Hematopoietic multipotent progenitor cell treated with erythropoietin and hydrocortisone succinate and interleukin-3 and kit ligand, for 6 days (in vitro differentiated cells): Measurements from ENCODE around the gene CTSW.

Experiments
- DNase-seq: peaks from one replicate; pipeline ENCODE4 v3.0.0-alpha.2; 2015

The CTSW gene

GRCh38 chr11:65886826-65887722 lies 7.4 kb downstream of the CTSW start:
- DNase-seq: no peak

DNA sequence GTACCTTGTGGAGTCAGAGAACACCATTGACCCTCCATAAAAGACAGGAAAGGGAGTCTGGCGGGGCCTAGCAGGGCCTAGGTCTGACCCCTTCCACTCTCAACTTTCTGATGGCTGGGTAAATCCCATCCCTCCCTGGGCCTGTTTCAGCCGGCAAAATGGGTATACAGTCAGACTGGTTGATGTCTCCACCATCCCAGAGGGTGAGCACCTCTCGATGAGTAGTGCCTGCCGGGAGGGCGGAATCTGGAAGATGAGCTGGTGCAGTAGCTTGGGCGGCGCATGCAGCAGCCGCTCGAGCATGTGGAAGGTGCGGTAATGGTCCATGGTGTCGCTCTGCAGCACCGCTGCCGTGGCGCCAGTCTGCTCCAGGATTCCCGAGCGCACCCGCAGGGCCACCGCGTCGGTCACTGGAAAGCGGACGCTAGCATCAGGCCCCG lies 8.1 kb downstream of the CTSW start:
- DNase-seq: no peak

GRCh38 chr11:65888163-65888814 lies 8.7 kb downstream of the CTSW start, which contains the start of gene FIBP:
Gene FIBP, minus strand, starts transcription at chr11:65888471. Its CDS starts 53 bp downstream, at chr11:65888418.
- DNase-seq: peak; percentile 98

DNA sequence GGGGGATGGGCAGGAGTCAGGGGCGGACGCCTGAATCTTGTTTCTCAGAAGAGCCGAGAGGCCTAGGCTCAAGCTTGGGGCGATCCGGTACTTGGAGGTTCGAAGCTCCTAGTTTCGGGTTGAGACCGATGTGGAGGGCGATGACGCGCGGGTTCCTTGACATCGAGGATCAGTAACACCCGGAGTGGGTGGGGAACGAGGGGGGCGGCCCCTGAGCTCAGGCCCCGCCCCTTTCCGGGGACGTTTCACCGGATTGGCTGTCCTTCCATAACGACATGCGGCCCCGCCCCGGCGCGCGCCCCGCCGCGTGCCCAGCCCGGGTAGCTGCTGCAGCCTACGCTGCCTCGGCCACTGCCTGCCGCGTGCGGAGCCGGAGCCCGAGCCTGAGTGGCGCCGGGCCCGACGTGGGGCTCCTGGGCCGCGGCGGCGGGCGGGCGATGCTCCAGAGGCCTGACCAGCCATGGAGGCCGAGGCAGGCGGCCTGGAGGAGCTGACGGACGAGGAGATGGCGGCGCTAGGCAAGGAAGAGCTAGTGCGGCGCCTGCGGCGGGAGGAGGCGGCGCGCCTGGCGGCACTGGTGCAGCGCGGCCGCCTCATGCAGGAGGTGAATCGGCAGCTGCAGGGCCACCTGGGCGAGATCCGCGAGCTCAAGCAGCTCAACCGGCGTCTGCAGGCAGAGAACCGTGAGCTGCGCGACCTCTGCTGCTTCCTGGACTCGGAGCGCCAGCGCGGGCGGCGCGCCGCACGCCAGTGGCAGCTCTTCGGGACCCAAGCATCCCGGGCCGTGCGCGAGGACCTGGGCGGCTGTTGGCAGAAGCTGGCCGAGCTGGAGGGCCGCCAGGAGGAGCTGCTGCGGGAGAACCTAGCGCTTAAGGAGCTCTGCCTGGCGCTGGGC lies 10.9 kb downstream of the CTSW start, which contains the start of gene CCDC85B:
CCDC85B (plus strand) TSS at position 350 of the 895 bp plus-strand sequence; CDS start at position 461, 111 bp downstream.
- peak; percentile 97 for DNase-seq

- DNase-seq: peak; percentile 60
These were observed 11.8 kb downstream of the CTSW start for GRCh38 chr11:65891219-65892136.

DNA sequence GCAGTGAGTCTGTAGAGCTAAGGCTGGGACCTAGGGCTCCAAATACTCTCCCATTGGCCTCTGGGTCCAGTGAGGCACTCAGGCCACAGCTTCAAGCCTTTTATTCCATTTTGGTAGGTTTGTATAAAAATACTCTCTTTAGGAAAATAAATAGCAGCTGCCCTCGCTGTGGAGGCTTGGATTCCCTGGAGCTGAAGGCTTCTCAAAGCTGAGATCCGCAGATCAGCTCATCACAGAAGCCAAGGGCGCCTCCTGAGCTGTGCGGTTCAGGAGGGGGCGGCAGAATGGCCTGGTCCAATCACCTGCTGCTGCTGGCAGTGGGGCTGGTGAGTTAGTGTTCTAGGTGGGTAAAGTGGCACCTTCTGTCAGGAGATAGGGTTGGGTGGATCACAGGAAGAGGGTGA lies 12.5 kb downstream of the CTSW start:
- peak; percentile 47 for DNase-seq

GRCh38 chr11:65892661-65893317 lies 13.2 kb downstream of the CTSW start:
- no peak for DNase-seq

GRCh38 chr11:65894034-65894591 lies 14.5 kb downstream of the CTSW start:
- no peak for DNase-seq

GRCh38 chr11:65895482-65895981 lies 15.9 kb downstream of the CTSW start:
- no peak for DNase-seq

GRCh38 chr11:65896034-65896999 lies 16.7 kb downstream of the CTSW start:
- DNase-seq: no peak

DNA sequence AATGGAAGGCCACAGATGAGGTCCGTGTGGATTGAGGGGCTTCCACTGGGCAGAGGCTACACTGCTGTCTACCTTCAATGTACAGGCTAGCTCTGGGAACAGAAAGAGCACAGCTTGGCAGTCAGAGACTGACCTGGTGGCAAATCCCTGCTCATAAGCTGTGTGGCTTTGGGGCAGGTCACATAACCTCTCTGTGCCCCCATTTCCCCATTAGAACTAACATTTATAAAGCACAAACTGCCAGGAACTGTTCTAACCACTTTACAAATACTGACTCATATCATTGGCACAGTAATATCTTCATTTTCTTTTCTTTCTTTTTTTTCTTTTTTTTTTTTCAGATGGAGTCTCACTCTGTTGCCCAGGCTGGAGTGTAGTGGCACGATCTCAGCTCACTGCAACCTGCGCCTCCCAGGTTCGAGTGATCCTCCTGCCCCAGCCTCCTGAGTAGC lies 17.4 kb downstream of the CTSW start:
- DNase-seq: no peak

GRCh38 chr11:65898656-65899355 lies 19.2 kb downstream of the CTSW start:
- no peak for DNase-seq

DNA sequence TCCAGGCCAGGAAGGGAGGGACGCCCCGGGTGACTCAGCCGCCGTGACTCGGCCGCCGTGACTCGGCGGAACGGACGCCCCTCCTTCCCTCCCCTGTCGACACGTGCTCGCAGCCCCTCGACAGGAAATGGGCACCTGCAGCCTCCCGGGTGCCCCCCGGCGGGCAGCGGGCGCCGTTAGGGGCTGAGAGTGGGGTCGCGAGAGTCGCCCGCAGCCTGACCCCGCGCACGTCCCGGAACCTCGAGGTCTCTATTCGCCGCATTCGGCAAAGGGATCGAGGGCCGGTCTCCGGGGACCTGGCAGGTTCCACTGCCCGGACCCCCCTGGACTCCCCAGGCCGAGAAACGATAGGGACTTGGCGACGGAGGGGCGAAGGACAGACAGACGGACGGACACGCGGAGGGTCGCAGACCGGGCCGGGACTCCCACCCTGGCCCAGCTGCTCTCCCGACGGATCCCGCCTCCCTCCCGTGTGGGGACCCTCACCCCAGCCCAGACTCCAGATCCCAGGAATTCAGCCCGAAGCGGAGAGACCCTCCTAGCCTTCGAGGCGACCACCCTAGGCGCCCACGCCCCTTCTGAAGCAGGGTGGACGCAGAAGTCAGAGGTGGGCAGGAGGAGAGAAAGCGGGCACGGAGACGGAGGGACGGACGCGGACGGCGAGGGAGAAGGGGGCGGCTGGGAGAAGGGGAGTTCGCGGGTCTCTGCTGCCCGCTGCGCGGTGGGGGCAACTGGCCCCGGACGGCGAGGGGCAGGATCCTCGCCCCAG lies 19.9 kb downstream of the CTSW start:
- DNase-seq: peak; percentile 80

DNA sequence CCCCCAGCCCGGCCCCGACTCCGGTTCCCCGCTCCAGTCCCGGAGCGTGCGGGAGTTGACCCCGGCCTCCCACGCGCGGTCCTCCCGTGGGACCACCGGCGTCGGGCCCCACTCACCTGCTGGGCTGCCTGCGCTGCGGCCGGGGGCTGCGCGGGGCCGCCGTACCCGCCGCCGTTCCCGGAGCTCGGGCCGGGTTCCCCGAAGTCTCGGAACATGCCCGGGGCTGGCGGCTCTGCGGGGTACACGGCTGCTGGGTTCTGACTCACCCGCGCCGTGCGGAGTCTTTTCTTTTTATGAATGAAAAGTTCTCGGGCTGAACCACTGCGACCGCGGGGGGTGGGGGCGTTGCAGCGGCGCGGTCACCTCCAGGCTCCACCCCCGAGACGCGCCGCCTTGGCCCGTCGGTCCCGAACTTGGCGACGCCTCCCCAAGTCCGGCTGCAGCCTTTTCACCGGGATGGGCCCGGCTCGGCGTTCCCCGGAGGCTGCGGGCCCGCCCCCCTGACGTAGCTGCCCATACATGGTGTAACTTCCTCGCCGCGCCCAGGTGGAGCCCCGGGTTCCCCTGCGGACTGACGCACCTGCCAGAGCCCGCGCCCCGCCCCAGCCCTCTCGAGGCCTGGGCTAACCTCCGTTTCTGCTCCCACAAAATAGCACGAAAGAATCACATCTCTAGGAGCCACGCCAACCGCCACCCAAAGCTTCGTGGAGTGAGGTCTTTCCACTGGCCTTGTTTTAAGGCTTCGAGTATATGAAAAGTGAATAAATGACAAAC lies 20.7 kb downstream of the CTSW start, which contains the start of gene FOSL1:
FOSL1 (minus strand) TSS at position 264 of the 774 bp plus-strand sequence; CDS start at position 215, 49 bp downstream.
- DNase-seq: peak; percentile 94

DNA sequence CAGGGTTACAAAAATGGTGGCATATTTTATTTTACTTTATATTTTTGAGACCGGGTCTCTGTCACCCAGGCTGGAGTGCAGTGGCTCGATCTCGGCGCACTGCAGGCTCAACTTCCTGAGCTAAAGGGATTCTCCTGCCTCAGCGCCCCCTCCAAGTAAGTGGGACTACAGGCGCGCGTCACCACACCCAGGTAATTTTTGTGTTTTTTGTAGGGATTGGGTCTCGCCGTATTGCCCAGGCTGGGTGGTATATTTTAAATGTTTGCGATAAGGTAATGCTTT lies 21.2 kb downstream of the CTSW start:
- no peak for DNase-seq

DNA sequence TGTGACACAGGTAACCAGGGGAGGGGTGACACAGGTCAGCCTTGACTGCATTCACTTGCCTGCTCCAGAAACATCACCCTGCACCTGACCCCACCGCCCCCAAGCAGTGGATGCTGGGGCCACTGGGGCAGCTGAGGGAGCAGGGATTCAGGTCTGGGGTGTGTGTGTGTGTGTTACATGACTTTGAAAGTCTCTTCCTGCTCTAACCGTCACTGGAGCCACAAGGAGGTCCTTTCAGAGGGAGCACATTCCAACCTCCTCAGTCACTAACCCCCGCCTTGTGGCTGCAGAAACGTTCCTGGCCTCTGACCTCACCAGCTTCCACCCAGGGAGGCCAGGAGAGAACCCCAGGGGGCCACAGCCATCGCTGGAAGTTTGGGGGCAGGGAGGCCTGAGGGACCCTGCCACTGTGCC lies 23.4 kb downstream of the CTSW start:
- no peak for DNase-seq

GRCh38 chr11:65903715-65904114 lies 24.1 kb downstream of the CTSW start:
- DNase-seq: no peak
